ENCODE data around the gene OR10AD1.

Gene OR10AD1

DNA sequence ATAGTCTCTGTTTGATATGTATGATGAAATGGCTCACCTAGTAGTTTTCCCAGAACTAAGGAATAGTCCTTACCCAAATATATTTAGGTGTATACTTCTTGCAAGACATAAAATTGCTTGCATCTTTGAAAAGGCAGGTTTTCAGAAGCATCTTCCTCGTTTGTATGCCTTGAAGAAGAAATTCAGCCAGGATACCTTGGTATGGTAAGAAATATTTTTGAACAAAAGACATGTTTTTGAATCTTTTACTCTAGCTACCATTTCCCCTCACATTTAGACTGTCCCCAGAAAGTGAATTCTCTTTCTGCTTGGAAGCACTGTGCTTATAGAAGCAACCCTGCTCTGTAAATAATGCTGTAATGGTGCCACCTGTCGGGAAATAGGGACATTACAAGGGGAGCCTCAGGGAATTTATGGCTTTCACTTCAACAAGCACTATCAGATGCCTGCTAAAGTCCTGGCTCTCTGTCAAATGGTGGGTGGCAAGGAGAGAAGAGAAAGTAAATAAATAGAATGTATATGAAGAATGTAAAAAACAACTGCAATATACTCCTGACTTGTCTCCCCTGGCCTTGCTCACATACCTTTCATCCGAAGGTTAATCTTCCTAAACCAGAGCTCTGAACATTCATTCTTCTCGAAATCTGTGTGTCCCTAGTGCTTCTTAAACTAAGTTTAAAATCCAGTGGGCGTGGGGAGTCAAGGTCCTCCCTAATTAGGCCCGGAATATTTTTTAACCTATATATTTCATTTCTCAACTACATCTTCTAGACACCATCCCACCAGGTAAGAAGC is 13.6 kb downstream of the OR10AD1 start:
- peak; percentile 42 for DNase-seq

DNA sequence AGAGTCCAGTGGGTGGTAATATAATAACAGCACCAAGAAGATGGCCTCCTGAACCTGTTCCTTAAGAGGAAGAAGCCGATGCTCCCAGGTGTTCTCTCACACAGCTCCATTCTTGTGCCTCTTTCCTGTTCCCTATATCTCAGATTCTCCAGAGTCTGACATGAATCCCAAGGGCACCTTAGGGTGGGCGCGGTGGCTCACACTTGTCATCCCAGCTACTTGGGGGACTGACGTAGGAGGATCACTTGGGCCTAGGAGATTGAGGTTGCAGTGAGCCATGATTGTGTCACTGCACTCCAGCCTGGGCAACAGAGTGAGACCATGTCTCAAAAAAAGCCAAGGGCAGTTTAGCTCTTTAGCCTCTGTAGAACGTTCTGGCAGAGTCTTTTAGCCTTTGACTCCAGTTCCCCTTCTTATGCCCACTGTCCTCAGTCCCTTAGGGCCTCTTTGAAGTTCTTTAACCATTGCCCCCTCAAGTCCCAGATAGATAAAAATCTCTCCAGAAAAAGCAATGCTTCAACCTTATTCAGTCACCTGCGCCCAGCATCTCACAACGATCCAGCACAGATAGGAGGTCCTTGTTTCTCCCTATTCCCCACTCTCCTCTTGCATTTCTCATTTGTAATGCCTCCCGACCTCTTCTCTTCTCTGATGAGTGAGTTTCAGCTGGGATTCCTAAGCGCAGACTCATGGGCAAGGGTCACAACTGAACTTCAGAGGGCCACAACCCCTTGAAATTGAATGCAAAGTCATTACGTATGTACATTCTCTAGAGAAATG is 15.0 kb downstream of the OR10AD1 start:
- DNase-seq, result no peak

DNA sequence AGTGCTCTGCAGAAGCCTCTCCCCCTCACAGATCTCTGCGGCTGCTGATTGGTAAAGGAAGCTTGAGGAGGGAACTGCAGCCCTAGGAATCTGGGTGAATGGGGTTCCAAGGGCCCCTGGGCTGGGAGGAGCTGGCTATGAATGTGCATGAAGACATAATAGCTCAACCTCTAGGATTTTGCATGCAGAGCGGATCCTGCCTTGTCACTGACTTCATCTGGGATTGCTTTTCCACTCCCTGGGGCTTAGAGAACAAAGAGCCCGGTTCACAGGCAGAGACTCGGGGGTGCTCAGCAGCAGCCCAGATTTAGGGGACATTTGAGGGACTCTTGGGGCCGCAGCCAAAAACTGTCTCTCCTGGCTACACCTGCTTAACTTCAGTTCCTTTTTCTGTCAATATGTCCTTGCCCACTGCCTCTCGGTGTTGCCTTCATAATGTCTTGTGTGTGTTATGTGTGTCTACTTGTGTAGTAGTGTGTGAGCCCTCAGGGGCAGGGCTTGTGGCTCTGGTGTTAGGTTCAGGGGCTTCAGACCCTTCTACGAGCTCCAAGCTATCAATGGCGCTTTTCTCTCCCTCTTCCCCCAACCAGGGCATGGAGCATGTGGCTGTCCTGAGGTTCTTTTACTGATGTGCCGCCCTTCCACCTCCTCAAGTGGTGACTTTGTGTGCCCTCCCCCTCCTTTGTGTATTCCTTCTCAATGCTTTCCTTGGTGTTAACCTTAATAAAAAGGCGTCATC is 17.7 kb downstream of the OR10AD1 start:
- DNase-seq, result peak; percentile 4

DNA sequence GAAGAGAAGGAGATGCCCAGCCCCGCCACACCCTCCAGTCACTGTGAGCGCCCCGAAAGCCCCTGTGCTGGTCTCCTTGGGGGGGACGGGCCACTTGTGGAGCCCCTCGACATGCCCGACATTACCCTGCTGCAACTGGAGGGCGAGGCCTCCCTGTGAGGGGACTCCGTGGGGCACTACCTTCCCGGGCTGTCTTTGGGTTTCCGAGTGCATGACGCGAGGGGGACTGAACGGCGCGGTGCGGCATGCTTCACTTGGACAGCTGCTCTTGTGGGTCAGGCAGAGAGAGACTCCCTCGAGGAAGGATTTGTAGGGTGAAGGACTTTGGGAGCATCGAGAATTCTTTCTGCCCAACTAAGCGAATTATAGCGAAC is 18.6 kb downstream of the OR10AD1 start:
- no peak for DNase-seq

DNA sequence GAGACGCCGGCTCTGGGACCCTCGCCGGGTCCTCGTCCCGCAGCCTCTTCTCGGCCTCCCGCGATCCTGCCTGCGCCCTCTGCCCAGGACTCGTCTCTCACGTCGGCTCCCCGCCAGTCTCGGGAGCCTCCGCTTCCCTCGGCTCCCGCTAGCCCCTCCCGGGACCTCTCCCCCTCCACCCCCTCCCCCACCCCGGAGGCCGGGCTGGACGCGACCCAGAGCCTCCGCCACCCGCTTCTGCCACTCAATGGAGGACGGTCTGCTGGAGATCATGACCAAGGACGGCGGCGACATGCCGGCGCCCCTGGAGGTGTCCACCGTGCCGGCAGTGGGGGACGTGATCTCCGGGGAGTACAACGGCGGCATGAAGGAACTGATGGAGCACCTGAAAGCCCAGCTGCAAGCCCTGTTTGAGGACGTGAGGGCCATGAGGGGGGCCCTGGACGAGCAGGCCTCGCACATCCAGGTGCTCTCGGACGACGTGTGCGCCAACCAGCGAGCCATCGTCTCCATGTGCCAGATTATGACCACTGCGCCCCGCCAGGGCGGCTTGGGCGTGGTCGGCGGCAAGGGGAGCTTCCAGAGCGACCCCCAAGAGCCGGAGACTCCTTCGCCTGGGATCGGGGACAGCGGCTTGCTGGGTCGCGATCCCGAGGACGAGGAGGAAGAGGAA is 19.1 kb downstream of the OR10AD1 start:
- peak; percentile 9 for DNase-seq

DNA sequence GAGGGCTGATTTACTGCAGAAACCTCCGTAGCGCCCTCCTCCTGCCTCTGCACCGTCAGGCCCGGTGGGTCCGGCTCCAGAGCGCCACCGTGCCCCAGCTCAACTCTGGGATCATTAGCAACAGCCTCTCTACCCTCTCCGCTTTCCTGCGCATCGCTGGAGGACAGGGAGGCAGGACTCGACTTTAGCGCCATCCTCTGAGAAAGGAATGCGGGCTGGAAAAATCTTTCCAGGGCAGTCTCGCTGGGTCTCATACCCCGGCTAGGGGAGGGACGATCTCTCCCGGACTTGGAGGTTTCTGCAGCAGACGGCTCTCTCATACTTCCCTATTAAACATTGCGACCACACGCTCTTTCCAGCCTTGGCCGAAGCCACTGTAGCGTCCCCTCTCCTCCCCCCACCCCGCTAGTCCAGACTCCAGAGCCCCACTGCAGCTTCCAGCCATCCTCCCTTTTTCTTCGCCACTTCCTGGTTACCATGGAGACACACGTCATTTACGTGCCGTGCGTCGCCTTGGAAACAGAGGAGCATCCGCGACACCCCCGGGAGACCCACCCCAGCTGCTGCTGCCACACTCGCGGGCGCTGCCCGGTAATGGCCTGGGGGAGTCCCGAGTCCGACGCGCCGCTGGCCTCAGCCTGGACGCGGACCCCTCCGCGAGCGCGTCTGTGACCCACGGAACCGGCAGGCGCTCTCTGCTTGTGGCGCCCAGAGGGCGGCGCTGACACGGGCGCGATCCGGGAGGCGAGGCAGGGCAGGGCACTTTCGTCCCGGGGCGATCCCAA is 19.8 kb downstream of the OR10AD1 start, which contains the start of gene CCDC184:
CCDC184 (plus strand) TSS at position 554 of the 785 bp plus-strand sequence. CDS start 479 bp downstream, outside the sequence.
- peak; percentile 66 for DNase-seq

DNA sequence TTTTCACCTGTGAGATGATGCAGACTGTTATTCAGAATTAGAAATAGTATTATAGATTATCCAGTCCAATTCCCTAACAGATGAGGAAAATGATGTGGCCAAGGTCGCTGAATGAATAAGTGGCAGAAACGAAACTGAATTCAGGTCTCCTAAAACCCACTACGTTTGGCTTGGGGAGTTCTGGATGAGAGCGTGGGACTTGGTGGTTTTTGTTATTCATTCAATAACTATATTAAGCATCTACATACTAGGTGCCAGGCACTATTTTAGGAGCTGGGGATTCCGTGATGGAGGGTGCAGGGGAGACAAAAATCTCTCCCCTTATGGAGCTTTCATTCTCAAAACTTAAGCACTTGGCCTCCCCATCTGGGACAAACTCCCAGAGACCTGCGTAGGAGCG is 20.5 kb downstream of the OR10AD1 start:
- no peak for DNase-seq

DNA sequence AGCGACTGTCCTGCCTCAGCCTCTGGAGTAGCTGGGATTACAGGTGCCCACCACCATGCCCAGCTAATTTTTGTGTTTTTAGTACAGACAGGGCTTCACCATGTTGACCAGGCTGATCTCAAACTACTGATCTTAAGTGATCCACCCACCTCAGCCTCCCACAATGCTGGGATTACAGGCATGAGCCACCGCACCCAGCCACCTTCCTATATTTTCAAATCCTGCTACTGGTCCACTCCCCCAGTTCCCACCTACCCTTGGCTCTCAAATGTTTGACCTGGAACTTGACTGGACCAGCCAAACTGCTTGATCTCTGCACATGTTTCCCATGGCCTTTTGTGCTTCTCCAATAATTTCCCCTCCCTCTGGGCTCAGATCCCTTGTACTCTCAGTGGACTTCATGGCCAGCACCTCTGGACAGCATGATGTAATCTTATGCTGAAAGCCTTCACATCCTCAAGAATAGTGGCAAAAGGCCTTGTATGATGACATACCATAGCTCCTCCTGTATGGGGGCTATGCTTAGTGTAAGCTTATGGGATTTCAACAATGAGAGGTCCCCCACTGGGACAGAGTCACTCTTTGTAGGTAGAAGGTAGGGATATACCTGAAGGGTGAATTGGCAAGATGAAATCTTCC is 22.1 kb downstream of the OR10AD1 start:
- no peak for DNase-seq

DNA sequence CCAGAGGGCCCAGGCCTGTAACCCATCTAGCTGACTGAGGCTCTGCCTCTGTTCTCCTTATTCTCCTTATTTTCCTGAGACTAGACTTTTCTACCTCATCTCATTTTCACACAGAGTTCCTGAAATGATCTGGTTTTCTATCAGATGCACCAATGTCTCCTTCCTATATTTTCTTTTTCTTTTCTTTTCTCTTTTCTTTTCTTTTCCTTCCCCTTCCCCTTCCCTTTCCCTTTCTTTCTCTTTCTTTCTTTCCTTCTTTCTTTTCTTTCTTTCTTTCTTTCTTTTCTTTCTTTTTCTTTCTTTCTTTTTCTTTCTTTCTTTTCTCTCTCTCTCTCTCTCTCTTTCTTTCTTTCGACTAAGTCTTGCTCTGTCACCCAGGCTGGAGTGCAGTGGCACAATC is 22.7 kb downstream of the OR10AD1 start:
- DNase-seq, result no peak

DNA sequence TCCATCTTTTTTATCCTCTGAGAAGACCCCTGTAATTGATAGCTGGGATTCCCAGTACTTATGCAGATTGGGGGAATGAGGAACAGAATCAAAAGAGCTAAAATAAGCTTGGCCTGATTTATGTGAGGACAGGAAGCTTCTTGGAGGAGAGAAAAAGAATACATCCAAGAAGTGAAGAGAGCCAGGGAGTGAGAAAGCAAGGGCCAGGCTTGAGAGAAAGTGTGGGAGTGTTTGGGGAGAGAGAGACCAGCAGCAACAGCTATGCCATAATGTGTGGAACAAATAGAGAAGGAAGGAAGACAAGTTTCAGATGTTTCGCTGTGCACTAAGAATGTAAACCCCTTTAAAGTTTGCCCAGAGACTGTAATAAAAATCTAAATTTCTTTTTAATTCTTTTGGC is 23.6 kb downstream of the OR10AD1 start:
- no peak for DNase-seq

DNA sequence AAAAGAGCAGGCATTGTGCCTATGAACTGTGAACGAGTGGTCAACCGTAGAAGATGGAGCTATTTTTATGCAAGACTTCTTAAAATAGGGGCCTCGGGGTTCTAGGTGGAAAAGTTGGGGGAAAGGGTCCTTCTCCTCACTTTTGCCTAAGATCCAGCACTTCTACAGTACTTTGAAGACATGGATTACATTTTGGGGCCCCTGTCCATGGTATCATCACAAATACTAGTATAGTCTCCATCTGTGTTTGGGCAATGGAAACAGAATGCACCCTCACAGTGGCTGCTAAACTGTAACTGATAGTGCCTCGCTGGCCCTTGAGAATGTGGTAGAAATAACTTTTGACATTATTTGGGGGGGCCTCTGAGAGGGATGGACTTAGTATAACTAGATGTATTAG is 25.1 kb downstream of the OR10AD1 start:
- DNase-seq, result no peak

DNA sequence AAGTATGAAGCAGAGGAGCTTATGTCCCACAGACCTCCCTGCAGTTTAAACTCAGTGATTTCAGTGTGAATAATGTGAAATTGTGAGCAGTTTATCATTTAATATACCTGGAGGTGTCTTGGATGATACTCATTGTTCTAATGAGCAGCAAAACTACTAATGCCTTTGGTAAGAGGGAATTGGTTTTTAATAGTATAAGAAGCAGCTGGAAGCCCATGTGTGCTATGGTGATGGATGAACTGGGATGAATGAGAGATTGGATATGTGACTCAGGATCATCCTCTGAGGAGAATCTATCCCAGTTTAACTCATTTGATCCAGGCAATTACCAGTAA is 26.7 kb downstream of the OR10AD1 start:
- DNase-seq, result no peak

DNA sequence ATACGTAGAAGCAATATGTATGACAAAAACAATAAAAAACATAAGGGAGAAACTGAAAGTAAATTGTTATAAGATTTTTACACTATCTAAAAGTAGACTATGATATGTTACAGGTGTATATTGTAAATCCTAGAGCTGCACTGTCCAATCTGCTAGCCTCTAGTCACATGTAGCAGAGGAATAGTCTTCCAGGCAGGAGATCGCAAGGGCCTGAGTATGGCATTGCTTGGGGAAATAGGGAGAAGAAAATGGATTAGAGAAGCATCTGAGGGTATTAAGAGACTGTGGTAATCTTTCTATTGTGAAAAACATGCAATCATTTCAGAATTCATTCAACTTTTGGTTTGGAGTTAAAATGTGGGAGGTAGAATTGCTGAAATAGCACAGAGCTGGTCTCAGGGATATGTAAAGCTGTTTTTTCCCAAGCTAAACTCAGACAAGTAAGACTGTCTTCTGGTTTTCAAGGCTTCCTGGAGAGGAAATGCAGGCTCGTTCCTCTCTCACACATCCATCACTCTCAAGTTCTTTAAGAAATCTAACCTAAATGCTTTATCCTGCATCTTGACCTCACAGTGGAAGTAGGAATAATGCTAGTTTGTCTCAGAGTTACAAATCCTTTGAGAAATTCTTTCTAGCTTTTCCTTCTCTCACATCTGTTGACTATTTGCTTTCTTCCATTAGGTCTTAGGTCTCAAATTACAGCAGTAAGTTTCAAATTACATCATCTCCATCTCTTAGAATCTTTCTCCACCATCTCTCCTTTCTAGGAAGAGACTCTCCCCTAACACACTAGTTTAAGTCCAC is 27.3 kb downstream of the OR10AD1 start:
- DNase-seq, result no peak

DNA sequence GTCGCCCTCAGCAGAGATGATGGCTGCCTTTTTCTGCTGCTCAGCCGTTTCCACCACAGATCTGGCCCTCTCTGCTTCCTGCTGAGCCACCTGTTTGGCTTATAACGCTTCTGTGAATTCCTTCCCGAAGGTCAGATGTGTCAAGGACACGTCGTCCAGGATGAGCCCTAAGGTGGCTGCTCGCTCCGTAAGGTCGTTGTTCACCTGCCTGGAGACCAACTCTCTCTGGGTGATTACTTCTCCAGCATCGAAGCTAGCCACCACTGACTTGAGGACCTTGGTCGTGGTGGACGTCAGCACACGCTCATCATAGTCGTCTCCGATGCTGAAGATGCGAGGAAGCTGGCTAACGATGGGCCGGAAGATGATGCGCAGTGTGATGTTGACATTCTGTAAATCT is 34.1 kb downstream of the OR10AD1 start:
- no peak for DNase-seq

DNA sequence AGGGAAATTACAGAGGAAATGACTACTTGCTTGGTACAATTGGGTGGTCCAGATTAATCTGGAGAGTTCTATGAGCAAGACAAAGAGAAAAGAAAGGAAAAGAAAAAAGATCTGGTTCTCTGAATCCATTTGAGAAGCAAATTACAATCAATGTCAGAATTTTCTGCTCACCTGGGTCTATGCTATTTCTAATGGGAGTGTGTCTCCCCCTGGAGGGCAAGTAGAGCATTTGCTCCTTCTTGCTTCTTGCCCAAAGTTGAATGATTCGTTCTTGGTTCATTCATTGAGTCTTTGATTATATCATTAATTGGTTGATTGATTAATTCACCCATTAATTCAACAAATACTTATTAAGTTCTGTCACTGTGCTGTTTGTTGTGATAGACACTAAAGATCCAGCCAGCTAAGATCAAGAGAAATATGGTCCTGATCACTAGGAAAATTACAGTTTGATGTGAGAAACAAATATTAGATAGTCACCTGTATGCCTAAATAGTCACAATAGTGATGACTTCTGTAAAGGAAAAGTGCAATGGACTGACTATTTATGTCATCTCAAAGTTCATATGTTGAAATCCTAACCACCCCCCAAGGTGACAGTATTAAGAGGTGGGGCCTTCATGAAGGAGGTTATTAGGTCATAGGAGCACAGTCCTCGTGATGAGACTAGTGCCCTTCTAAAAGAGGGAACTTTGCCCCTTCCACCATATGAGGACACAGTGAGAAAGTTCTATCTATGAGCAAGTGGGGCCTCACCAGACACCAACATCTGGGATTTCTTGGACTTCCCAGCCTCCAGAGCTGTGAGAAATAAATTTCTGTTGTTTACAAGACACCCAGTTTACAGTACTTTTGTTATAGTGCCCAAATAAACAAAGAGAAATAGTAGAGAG is 37.8 kb downstream of the OR10AD1 start:
- DNase-seq, result peak; percentile 37

DNA sequence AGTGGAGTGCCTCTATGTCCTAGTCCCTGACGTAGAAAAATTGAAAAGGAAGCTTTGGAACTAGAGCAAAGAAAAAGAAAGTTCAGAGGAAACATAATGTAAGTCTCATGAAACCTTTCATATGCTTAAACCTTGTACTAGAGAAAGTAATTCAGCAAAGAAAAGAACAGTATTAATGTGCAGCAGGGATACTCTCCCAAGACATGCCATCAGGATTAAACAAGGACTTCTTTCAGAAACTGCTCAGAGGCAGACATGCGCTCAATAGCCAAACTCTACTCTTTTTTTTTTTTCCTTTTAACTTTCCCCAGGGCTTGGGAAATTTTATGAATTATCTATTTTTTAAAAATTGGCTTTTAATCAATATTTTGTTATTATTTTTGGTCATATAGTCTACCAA is 38.6 kb downstream of the OR10AD1 start:
- no peak for DNase-seq

DNA sequence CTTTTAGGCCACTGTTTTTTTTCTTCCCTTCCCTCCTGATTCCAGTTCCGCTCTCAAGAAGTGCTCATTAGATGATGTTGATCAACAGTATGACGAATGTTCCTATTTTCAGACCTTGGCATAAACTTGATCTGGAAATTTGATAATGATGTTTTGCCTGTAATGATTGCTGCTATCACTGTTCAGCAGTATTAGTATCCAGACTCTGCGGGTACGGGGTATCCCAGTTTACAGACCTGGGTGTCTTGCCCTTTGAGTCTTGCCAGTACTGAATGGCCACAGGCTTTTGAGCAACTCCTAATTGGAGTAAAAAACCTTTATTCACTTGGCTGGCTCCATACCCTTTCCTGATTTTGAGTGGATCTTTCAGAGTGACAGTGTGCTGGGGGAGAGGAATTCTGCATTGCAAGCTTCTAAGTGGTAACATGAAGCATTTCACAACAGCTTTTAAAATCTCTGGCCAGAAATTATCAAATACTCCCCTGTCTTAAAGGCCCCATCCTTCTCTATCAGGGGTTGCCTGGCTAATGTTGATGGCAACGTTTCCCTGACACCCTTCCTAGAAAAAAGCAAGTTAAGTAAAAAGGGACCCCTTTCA is 39.8 kb downstream of the OR10AD1 start:
- DNase-seq, result no peak

DNA sequence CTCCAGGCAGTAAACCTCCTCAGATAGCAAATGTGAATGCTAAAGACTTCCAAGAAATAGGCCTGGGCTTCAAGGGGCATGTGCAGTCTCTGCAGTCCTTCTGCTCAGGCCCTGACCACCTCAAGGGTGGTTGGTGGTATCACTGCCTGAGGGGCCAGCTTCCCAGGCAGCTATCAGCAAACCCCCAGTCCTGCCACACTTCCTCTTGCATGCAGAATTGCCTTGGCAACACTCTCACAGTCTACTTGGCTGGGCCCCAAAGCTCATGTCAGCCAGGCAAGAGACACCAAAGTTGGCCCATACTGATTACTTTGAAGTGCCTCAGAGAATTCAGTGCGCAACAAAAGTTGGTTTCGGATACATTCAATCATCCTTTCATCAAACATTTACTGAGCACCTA is 42.3 kb downstream of the OR10AD1 start:
- DNase-seq, result no peak

DNA sequence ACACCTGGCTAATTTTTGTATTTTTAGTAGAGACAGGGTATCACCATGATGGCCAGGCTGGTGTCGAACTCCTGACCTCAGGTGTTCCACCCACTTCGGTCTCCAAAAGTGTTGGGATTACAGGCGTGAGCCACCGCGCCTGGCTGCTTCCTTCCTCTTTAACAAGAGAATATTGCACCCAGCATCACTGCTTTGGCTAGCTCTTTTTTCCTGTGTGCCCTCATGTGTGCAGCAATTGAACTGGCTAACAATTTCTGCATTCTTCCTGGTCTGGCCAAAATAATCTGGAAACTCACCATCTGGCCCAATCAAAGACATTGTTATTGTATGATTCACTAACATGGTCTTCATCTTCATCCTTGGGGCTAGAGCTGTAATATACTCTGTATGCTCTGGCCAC is 43.0 kb downstream of the OR10AD1 start:
- no peak for DNase-seq
